HS-27A (cell line): ENCODE data around the gene CXorf65.

Experiments
- DNase-seq: peaks from one replicate; pipeline ENCODE4 v3.0.0-alpha.2; 2012; ENCODE audit warnings: low read depth, missing footprints

The CXorf65 gene

GRCh38 chrX:71060127-71060526, 46.4 kb downstream of the CXorf65 start:
- no peak for DNase-seq

- no peak for DNase-seq
Measured at GRCh38 chrX:71057848-71058530, 48.6 kb downstream of the CXorf65 start.

GRCh38 chrX:71056867-71057266, 49.7 kb downstream of the CXorf65 start:
- DNase-seq = no peak
